Fibroblast of the aortic adventitia (primary cell): ENCODE measurements around the gene RAP1GAP2. TPM values are rescaled to one million over a fixed set of nuclear protein-coding genes. Genes with fewer than 3 reads are reported as not detected.

Experiments used
- DNase-seq: peaks from one replicate; pipeline ENCODE4 v3.0.0-alpha.2; 2010; ENCODE audit warnings: low read depth
- H3K4me3 ChIP-seq: 2 replicates; pipeline ENCODE4 v1.5.1; 2011; ENCODE audit warnings: low read depth, mild to moderate bottlenecking, control low read depth, low read length, moderate library complexity
- CTCF ChIP-seq: IDR thresholded peaks from 2 replicates; pipeline ENCODE4 v1.5.1; 2011; ENCODE audit warnings: mild to moderate bottlenecking, low read length, control low read depth, inconsistent platforms; ENCODE audit not compliant: insufficient read depth
- total RNA-seq: library from RNA; depleted of rRNA; stranded (reverse); fragments of >200 nt; gene quantifications from 2 replicates; pipeline ENCODE4 v1.2.3, GENCODE V29; 2012; ENCODE audit warnings: low replicate concordance

RAP1GAP2 gene
- total RNA-seq, 1 donor, result 5.0 TPM

- no peak for DNase-seq
- no peak for TF ChIP-seq CTCF
Measured at GRCh38 chr17:2797637-2798036, 1.4 kb downstream of the RAP1GAP2 start.

GRCh38 chr17:2798188-2798587 lies 1.9 kb downstream of the RAP1GAP2 start:
- H3K4me3 ChIP-seq, result no peak overlapping the region
- DNase-seq, result no peak
- no peak for TF ChIP-seq CTCF

More at GRCh38 chr17:2797637-2798036, 1.4 kb downstream of the RAP1GAP2 start:
- H3K4me3 ChIP-seq, result no peak overlapping the region

GRCh38 chr17:2798678-2799077 lies 2.4 kb downstream of the RAP1GAP2 start:
- TF ChIP-seq CTCF, result no peak
- H3K4me3 ChIP-seq, result no peak overlapping the region
- DNase-seq, result no peak

GRCh38 chr17:2799653-2800052 lies 3.4 kb downstream of the RAP1GAP2 start:
- DNase-seq, result no peak

GRCh38 chr17:2800367-2800766 lies 4.1 kb downstream of the RAP1GAP2 start:
- no peak for TF ChIP-seq CTCF
- DNase-seq, result no peak
- H3K4me3 ChIP-seq, result no peak overlapping the region

More at GRCh38 chr17:2799653-2800052, 3.4 kb downstream of the RAP1GAP2 start:
- no peak overlapping the region for H3K4me3 ChIP-seq
- TF ChIP-seq CTCF, result no peak

GRCh38 chr17:2801841-2802240 lies 5.6 kb downstream of the RAP1GAP2 start:
- H3K4me3 ChIP-seq, result no peak overlapping the region
- DNase-seq, result no peak
- TF ChIP-seq CTCF, result no peak

GRCh38 chr17:2802574-2802973 lies 6.3 kb downstream of the RAP1GAP2 start:
- H3K4me3 ChIP-seq, result no peak overlapping the region
- TF ChIP-seq CTCF, result no peak
- no peak for DNase-seq
